Measurements from ENCODE around the gene PTGES.
A peak's percentile ranks its signal among the peaks of the same experiment; 100 is the strongest.
"Not testable (repeated sequence)": the region's sequence is repeated elsewhere in the genome, so short reads cannot be mapped to it uniquely, and the experiment has no call there.

PTGES gene, protein sequence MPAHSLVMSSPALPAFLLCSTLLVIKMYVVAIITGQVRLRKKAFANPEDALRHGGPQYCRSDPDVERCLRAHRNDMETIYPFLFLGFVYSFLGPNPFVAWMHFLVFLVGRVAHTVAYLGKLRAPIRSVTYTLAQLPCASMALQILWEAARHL

GRCh38 chr9:129752900-129753729 lies at the start of gene PTGES:
Gene PTGES, minus strand, starts transcription at chr9:129753042. Its CDS starts 30 bp downstream, at chr9:129753012.
- peak; percentile 53 to 55 for DNase-seq

DNA sequence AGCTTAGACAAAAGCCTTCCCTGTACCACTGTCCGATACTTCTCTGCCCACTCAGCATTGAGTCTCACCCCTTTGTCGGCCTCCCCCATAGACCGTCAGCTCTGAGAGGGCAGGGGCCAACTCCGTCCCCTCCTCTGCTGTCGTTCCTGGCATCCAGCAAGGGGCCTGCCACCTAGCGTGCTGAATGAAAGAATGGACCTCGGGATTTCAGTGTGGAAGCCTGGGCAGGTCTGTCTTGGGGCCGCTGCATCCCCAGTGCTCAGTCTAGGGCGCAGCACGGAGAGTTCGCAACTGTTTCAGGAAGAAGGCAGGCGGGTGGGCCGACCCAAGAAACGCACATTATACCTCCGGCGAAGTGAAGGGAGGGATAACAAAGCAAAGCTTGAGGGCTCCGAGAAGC lies 48.7 kb upstream of the PTGES start:
- no peak for DNase-seq

GRCh38 chr9:129798973-129799372 lies 46.1 kb upstream of the PTGES start:
- DNase-seq = no peak

DNA sequence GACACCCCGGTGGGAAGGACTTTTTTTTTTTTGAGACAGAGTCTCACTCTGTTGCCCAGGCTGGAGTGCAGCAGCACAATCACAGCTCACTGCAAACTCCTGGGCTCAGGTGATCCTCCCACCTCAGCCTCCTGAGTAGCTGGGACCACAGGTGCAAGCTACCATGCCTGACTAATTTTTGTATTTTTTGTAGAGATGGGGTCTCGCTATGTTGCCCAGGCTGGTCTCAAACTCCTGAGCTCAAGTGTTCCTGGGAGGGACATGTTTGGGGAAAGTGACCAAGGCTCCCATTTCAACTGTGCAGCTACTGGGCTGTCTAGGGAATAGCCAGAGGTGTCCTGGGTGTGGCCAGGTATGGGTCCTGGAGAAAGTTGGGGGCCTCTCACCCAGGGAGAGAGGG lies 43.2 kb upstream of the PTGES start:
- not testable (repeated sequence) for DNase-seq

- no peak for DNase-seq
These were observed 41.7 kb upstream of the PTGES start for GRCh38 chr9:129794549-129794948.

- no peak for DNase-seq
These were observed 33.6 kb upstream of the PTGES start for GRCh38 chr9:129786481-129786880.

- no peak for DNase-seq
These were observed 33.0 kb upstream of the PTGES start for GRCh38 chr9:129785866-129786265.

- not testable (repeated sequence) for DNase-seq
These were observed 32.1 kb upstream of the PTGES start for GRCh38 chr9:129784970-129785369.

DNA sequence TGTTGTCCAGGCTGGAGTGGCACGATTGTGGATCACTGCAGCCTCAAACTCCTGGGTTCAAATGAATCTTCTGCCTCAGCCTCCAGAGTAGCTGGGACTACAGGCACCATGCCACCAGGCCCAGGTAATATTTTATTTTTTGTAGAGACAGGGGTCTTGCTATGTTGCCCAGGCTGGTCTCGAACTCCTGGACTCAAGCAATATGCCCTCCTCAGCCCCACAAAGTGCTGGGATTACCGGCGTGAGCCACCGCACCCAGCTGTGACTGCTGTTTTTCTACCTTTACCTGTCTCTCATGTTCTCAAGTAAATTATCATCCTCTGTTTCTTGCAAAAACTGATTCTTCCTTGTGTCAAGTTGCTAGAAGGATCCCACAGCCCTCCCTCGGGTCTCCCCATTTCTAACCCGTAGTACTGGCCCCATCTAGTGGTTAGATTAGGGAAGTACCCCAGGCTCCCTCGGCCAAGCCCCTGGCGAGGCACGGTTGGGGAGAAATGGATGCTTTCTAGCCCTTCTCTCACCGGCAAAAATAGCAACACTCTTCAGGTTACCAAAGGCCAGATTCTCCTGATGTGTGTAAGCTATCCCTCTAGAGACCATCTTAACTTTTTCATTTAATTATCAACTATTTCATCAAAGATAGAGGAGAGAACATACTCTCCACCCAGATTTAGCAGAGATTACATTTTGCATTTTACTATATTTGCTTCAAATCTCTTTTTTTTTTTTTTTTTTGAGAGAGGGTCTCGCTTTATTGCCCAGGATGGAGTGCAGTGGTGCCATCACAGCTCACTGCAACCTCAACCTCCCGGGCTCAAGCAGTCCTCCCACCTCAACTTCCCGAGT lies 30.9 kb upstream of the PTGES start:
- DNase-seq = peak; percentile 75 to 81

GRCh38 chr9:129781981-129782380 lies 29.1 kb upstream of the PTGES start:
- no peak for DNase-seq

DNA sequence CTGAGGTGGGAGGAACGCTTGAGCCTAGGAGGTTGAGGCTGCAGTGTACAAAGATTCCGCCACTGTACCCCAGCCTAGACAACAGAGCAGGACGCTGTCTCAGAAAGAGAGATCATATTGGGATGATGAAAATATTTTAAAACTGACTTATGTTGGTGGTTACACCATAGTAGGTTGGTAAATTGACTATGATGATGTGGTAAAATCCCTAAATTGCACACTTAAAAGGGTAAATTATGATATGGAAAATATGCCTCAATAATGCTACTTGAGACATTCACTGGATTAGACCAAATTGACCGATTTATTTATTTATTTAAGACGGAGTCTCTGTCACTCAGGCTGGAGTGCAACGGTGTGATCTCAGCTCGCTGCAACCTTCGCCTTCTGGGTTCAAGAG lies 28.3 kb upstream of the PTGES start:
- DNase-seq = no peak

DNA sequence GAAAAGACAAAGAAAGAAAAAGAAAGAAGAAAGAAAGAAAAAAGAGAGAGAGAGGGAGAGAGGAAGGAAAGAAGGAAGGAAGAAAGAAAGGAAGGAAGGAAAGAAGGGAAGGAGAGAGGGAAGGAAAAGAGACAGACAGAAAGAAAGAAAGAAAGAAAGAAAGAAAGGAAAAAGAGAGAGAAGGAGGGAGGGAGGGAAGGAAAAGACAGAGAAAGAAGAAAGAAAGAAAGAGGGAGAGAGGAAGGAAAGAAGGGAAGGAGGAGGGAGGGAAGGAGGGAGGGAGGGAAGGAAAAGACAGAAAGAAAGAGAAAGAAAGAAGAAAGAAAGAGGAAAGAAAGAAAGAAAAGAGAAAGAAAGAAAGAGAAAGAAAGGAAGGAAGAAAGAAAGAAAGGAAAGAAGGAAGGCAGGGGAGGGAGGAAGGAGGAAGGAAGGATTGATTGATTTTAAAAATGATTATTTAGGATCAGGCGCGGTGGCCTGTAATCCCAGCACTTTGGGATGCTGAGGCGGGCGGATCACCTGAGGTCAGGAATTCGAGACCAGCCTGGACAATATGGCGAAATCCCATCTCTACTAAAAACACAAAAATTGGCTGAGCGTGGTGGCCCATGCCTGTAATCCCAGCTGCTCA lies 26.8 kb upstream of the PTGES start:
- no peak for DNase-seq

DNA sequence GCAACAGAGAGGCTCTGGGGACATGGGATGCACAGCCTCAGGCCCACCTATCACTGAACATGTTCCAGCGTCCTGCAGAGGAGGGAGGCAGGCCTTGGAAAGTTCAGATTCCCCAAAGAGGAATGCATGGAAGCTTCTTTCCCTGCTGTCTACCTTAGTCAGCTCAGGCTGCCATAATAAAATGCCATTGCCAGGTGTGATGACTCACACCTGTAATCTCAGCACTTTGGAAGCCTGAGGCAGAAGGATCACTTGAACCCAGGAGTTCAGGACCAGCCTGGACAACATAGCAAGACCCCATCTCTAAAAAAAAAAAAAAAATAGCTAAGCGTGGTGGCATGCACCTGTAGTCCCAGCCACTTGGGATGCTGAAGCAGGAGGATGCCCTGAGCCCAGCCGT lies 25.6 kb upstream of the PTGES start:
- no peak for DNase-seq

GRCh38 chr9:129777769-129778130 lies 24.9 kb upstream of the PTGES start:
- no peak for DNase-seq

GRCh38 chr9:129776938-129777768 lies 24.3 kb upstream of the PTGES start:
- DNase-seq = peak; percentile 71 to 80

DNA sequence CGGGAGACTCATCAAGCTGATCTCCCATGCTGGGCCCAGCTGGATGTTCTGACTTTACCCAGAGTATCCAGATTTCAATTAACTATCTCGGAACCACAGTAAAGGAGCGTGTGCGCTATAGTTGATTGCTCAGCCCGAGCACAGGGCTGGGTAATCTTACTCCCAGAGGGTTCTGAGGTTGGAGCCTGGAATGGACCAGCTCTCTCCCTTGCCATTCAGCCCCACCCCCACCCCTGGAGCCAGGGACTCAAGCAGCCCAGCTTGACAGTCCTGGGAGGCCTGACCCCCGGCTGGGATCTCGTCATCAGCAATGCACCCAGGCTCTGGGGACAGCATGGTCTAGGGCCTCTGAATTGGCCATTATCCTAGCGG lies 23.7 kb upstream of the PTGES start:
- no peak for DNase-seq

DNA sequence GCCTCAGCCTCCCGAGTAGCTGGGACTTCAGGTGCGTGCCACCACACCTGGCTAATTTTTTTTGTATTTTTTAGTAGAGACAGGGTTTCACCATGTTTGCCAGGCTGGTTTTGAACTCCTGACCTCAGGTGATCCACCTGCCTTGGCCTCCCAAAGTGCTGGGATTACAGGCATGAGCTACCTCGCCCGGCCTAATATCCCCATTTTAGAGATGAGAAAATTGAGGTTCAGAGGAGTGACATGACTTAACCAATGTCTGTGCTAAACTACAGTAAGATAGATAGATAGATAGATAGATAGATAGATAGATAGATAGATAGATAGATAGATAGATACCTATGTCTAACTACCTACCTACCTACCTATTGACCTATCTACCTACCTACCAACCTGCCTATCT lies 23.3 kb upstream of the PTGES start:
- not testable (repeated sequence) for DNase-seq

- DNase-seq = no peak
These were observed 22.6 kb upstream of the PTGES start for GRCh38 chr9:129775448-129775798.

GRCh38 chr9:129774791-129775447 lies 22.1 kb upstream of the PTGES start:
- no peak for DNase-seq

DNA sequence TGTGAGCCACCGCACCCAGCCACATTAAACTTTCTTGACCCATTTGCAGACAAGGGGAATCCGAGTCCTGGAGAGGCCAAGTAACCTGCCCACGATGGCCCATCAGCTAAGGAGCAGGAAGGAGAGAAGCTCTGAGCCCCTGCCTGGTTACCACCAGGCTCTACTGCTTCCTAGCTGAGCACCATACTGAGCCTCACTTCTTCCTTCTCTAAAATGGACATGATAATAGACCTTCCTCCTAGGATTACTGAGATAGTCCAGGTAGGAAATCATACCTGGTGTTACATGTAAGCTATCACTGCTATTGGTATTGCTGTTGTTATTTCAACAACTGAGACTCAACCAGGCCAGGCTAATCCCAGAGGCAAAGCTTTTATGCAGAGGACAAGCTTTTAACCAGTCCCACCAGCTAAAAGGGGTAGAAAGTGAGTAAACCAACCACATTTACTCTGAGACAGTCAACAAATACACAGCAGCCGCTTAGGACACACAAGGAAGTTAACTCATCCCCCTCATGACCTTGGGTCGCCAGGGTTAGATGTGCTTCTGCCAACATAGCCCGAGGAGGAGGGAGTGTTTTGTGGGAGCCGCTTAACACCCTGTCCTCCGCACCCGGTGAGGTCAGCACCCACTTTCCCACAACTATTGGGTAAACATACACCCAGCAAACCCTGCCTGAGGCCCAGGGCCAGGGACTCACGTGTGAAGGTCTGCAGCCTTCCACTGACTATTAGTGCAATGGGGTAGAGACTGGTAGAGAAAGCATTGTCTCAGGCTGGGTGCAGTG lies 20.6 kb upstream of the PTGES start:
- no peak for DNase-seq

- no peak for DNase-seq
These were observed 17.9 kb upstream of the PTGES start for GRCh38 chr9:129770741-129771140.
